ENCODE data around the gene TIGD6.
"Not testable (repeated sequence)": the region's sequence is repeated elsewhere in the genome, so short reads cannot be mapped to it uniquely, and the experiment has no call there.

TIGD6 gene

DNA sequence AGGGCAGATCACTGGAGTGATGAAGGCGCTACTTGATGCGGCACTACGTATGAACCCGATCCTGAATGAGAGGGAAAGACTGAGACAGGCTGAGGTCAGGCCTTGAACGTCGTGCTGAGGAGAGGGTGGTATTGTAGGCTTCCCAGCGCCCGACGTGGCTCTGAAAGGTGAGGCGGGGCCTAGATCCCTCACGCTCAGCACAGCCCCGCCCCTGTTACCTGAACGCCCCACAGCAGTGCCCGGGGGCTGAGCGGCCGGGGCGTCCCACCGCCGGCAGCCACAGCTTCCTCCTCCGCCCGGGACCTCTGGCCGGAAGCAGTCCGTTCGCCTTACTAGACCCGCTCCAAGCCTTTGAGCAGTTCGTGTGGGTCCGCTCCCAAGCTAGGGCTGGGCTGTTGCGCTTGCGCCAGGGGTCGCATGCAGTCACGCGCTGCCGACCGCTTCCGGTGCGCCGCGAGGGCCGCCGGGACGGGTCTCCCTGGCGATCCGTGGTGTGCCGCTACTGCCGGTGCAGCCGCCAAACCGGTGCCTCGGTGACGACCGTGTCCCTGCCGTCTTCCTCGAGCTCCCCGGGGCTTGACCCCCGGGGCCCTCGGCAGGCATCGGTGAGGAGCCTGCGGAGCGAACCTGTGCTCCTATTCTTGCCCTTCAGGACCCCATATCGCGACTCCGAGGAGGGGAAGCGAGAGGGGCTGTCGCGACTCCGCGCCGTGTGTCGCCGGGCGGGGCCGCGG is at the start of gene TIGD6, which contains the start of gene HMGXB3:
Gene TIGD6, minus strand, starts transcription at position 399 of the 734 bp plus-strand sequence. CDS start 4,306 bp downstream, outside the sequence.
Gene HMGXB3, plus strand, starts transcription at position 484 of the 734 bp plus-strand sequence. CDS start 4,114 bp downstream, outside the sequence.
- DNase-seq = peak; percentile 84

DNA sequence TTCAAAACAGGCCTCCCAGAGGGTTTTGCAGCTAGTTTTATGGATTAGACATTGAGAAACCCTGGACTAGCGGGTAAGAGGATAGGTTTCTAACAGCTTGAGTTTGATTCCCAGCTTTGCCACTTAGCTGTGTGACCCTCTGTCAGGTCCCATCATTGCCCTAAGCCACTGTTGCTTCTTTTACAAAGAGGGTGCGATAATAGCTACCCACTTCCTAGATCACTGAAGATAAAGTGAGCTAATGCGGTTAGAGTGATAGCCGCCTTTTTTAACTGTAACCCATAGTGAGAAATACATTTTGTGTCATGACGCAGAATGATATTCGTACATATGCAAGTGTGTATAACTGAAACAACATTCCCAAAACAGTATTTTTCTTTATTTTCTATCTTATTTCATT is 45.6 kb upstream of the TIGD6 start:
- no peak for DNase-seq

DNA sequence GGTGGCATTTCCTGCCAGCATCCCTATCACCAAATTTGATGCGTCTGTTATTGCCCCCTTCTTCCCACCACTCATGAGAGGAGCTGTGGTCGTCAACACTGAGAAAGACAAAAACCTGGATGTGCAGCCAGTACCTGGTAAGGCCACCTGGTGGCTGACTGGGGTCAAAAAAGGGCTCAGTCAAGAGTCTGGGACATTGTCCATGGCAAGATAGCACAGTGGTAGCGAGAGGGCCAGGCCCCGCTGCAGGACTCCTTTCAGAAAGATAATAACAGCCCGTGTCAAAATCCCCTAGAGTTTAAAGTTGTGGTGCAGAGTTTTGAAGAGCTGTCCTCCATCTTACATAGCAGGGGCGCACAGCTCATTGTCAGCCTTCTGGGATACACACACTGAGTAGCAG is 45.1 kb upstream of the TIGD6 start:
- no peak for DNase-seq

DNA sequence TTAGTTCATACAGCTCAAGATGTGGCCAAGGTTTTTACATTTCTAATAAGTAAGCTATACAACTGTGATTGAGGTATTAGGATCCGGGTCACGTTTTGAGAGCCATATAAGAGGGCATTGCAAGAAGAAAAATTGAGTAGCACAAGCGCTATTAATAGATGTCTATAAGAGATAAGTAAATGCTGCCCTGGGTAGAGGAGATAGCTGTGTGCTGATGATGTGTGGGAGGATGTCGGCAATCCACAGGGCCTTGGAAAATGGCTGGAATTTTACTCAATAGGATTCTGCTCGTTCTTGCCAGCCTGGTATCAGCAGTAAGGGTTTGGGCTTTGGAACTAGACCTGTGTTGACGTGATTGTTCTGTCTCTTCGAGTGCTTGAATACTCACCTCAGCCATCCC is 44.3 kb upstream of the TIGD6 start:
- DNase-seq = no peak

DNA sequence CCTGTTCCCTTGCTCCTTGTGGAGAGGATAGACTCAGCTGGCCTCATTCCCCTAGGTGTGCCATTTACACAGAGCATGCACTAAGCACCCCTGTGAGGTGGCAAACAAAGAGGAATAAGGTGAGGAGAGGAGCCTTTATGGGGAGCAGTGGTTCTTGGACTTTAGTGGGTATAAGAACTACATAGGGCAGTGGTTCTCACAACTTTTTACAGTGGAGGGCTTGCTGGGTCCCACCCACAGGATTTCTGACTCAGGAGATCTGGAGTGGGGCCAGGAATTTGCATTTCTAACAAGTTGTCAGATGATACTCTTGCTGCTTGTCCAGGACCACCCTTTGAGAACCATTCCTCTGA is 43.9 kb upstream of the TIGD6 start:
- DNase-seq = no peak

GRCh38 chr5:150043657-150044328 is 43.3 kb upstream of the TIGD6 start:
- DNase-seq = no peak

DNA sequence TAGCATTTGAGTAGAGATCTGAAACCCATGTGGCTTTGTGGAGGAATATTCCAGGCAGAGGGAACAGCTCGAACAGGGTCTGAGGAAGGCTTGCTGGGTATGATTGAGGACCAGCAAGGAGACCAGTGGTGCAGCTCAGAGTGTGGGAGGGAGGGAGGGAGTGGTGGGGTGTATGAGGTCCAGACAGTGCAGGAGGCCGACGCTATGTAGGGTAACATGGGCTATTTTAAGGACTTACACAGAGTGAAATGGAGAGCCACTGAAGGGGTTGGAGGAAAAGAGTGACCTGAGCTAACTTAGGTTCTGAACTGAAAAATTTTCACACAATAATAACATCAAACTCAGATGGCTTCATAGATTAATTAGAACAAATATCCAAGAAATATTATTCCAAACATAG is 42.0 kb upstream of the TIGD6 start:
- no peak for DNase-seq

GRCh38 chr5:150038547-150038946 is 38.1 kb upstream of the TIGD6 start:
- no peak for DNase-seq

DNA sequence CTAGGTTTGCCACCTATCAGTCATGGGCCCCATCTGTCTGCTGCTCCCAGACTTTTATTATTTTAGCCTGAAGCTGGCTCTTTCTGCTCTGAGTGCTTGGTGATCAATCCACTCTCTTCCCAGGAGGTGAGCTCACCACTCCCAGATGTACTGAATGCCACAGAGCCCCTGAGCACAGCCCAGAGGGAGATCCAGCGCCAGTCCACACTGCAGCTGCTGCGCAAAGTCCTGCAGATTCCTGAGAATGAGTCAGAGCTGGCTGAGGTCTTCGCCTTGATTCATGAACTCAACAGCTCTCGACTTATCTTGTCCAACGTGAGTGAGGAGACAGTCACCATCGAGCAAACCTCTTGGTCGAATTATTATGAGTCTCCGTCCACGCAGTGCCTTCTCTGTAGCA is 36.1 kb upstream of the TIGD6 start:
- DNase-seq = no peak

GRCh38 chr5:150035139-150035895 is 34.9 kb upstream of the TIGD6 start:
- DNase-seq = no peak

DNA sequence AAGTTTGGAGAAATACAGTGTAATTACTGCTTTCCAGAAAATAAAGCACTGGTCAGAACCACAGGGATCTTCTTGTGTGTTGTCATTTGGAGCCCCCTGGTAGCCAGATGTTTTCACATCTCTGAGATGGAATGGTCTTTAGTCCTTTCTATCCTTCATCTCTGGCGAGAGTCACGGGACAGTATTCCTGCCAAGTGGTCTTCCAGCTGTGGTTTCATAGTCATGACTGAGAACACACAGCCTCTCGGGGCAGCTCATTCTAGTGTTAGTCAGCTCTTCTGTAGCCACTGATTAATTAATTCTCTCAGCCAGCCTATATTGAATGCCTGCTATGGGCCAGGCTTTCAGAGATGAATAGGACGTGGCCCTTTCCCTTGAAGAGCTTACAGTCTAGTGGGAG is 34.2 kb upstream of the TIGD6 start:
- DNase-seq = no peak

- no peak for DNase-seq
Measured at GRCh38 chr5:150033334-150033733, 32.9 kb upstream of the TIGD6 start.

DNA sequence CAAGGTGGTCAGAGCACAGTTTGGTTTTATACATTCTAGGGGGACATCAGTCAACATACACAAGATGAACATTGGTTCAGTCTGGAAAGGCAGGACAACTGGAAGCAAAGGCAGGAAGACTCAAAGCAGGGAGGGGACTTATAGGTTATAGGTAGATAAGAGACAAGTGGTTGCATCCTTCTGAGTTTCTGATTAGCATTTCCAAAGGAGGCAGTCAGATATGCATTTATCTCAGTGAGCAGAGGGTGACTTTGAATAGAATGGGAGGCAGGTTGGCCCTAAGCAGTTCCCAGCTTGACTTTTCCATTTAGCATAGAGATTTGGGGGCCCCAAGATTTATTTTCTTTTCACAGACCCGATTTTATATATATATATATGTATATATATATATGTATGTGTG is 27.6 kb upstream of the TIGD6 start:
- DNase-seq = not testable (repeated sequence)

- no peak for DNase-seq
Measured at GRCh38 chr5:150026682-150027172, 26.3 kb upstream of the TIGD6 start.

GRCh38 chr5:150024346-150024984 is 24.0 kb upstream of the TIGD6 start:
- DNase-seq = no peak

GRCh38 chr5:150023136-150023535 is 22.7 kb upstream of the TIGD6 start:
- DNase-seq = no peak

- DNase-seq = no peak
Measured at GRCh38 chr5:150022681-150023080, 22.2 kb upstream of the TIGD6 start.

- DNase-seq = no peak
Measured at GRCh38 chr5:150022158-150022531, 21.7 kb upstream of the TIGD6 start.

GRCh38 chr5:150021491-150022157 is 21.2 kb upstream of the TIGD6 start:
- DNase-seq = no peak

GRCh38 chr5:150020249-150020648 is 19.8 kb upstream of the TIGD6 start:
- no peak for DNase-seq

DNA sequence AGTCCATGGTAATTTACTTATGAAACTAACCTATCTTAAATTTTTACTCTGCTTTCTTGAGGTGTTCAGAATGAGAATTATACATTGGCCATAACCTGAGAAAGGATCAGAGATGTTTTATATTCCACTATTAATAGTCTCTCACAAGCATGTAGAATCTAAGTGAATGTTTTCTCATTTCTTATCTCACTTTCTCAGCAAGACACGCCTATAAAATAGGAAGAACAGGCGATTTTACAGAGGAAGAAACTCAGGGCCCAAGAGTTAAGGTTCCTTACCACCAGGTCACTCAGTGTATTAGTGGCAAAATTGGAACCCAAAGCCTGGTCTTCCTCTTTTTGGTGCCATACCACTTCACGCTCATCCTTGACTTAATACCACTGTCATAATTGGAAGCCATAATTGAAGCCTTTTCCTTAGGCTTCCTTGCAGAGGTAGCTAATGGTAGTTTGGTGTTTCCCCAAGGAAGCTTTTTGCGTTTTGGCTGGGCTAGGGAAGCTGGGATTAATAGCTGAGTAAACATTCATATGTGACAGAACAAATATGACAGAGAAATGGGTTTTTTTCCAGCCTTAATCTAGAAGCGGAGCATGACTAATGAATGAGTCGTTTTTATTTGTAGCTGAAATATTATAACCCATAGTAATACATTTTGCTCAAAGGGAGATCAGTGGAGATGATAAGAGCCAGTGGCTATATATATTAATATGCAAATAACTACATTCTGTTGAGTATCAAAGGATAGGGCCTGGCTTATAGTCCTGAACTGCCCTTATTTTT is 17.0 kb upstream of the TIGD6 start:
- no peak for DNase-seq

DNA sequence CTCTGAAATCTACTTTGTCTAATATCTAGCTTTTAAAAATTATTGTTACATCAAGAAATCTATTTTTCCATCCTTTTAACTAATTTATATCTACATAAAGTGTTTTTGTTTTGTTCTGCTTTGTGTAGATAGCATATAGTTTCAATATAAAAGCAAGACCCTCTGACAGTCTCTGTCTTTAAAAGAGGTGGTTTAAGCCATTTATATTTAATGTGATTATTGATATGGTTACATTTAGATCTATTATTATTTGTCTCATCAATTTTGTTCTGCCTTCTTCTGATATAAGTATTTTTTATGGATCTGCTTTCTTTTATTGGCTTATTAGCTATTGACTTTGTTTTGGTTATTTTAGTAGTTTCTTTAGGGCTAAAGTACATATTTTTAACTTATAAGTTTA is 16.1 kb upstream of the TIGD6 start:
- DNase-seq = no peak
